HCEC 1CT (cell line): ENCODE data around the gene MIPEP.
"Not testable (repeated sequence)": the region's sequence is repeated elsewhere in the genome, so short reads cannot be mapped to it uniquely, and the experiment has no call there.

ENCODE experiments used
- DNase-seq: peaks from one replicate; pipeline ENCODE4 v3.0.0-alpha.2; 2017

MIPEP gene

DNA sequence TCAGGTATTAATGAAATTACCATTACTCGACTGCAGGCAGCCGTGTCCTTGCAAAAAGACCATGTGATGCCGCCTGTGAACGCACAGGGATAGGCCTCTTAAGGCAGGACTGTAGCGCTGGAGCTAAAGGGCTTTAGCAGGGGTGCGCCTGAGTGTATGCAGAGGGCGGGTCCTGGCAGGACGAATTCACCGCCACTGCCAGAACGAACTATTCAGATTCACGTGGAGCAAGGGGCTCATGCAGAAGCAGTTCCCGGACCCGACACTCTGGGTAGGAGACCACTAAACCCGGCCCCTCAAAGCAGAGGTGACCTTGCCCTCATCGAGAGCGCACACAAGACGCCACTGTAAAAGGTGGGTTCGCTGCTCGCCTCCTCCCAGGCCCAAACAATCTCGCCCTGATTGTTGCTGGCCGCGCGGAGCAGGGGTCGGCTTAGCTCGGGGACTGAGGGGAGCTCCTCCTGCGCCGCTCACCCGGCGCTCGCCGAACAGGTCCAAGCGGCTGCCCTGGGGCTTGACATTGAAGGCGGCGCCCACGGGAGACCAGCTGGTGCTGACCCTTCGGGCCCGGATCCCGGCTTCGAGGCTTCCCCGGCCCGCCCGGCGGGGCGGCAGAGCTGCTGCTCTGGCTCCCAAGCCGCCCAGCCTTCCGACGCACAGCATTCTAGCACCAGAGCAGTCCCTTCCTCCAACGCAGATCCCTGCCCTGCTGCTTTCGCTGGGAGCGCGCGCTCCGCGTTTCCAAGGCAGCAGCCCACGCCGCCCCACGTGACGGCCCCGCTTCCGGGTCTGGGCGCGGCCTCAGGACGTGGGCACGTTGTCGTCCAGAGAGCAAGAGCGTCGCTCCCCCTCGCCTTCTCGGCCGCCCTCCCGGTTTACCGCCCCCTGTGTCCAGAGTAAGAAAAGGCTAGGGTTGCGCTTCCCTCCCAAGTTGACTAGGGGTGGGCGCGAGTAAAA lies at the start of gene MIPEP:
Gene MIPEP, minus strand, starts transcription at position 743 of the 957 bp plus-strand sequence. Its CDS starts 80 bp downstream, at position 663.
- DNase-seq = peak; percentile 96

DNA sequence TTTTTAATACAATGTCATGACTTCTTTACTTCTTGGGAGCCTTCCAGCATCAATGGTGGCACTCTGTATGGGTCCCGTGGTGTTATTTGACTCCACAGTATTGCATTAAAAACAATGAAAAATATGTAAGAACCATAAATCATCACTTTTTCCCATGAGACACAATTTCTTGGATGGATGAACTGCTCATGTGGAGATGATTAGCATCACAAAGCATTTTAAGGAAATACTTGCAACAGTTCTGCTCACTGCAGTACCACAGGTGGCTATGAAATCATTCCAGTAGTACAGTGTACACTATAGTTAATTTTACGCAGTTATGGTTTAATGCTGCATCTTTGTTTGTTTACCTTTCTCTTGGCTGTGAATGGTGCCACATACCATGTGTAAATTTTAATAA lies 45.3 kb upstream of the MIPEP start:
- no peak for DNase-seq

GRCh38 chr13:23928985-23929384 lies 39.8 kb upstream of the MIPEP start:
- peak; percentile 87 for DNase-seq

DNA sequence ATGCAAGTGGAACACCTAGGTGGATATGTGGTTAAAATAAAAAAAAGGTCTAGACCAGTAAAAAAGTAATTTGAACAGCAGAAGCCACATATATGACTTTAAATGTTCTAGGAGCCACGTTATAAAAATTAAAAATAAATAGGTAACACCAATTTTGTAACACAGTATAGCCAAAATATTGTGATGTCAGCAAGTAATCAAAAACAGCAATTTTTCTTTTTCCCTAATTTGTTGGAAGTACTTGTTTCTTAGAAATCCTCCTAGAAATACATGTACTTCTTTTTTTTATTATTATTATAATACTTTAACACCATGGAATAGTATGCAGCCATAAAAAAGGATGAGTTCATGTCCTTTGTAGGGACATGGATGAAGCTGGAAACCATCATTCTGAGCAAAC lies 33.8 kb upstream of the MIPEP start:
- DNase-seq = no peak

GRCh38 chr13:23922005-23922932 lies 33.1 kb upstream of the MIPEP start:
- DNase-seq = no peak

DNA sequence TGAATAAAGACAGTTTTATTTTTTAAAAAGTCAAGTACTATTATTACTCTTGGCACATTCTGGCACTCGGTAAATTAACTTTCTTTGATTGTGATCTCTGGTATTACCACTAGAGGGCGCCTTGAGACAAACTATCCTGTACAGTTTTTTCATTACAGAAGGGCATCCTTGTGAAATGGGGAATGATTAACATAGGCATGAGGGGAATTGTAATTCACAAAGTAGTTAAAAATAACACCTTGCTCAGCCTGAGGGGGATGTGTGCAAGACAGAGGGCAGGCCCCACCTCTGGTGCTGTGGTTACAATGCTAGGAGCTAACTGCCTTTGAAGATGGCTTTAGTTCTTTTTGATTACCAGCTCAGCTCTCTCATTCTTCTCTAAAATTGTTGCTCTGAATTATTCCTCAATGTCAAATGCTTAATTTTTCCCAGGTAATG lies 32.3 kb upstream of the MIPEP start:
- peak; percentile 58 for DNase-seq

DNA sequence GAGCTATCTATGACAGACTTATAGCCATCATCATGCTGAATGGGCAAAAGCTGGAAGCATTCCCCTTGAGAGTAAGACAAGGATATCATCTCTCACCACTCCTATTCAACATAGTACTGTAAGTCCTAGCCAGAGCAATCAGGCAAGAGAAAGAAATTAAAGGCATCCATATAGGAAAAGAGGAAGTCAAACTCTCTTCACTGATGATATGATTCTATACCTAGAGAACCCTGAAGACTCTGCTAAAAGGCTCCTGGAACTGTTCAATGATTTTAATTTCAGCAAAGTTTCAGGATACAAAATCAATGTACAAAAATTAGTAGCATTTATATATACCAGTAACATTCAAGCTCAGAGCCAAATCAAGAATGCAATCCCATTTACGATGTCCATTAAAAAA lies 29.8 kb upstream of the MIPEP start:
- DNase-seq = no peak

DNA sequence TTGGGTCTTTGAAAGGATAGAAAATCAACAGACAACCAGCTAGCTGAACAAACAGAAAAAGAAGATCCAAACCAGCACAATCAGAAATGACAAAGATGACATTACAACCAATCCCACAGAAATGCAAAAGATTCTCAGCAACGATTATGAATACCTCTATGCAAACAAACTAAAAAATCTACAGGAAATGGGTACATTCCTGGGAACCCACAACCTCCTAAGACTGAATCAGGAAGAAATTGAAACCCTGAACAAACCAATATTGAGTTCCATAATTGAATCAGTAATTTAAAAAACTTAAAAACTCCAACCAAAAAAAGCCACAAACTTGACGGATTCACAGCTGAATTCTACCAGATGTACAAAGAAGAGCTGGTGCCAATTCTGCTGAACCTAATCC lies 29.0 kb upstream of the MIPEP start:
- peak; percentile 45 for DNase-seq

GRCh38 chr13:23915308-23915707 lies 26.1 kb upstream of the MIPEP start:
- no peak for DNase-seq

DNA sequence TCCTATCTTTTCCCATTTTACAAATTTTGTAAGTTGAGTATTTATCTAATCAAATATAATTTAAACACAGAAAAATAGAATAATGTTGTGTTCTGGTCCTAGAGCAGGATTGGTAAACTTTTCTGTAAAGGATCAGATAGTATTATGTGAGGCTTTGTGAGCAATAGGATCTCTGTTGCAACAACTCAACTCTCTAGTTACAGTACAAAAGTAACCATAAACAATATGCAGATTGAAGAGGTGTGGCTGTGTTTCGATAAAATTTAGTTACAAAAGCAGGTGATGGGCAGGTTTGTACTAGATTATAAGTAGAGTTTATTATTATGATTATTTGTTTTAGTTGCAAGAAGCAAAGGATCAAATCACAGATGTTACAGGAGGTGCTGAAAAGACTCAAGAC lies 23.3 kb upstream of the MIPEP start:
- DNase-seq = no peak

DNA sequence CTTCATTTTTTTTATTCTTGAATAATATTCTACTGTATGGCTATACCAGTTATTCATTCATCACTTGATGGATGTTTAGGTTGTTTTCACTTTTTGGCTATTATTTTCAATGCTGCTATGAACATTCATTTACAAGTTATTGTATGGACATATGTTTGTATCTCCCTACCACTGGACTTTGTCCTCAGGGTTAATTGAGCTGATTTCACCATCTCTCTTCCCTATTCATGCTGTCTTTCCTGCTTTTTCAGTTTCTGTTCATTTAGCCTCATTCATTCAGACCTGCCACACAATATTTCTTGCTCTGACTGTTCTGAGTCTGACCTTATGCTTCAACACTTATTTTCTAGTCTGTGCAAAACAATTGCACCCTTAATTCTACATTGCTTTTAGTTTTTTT lies 20.4 kb upstream of the MIPEP start:
- no peak for DNase-seq

- peak; percentile 48 for DNase-seq
Measured at GRCh38 chr13:23905766-23906165, 16.6 kb upstream of the MIPEP start.

- DNase-seq = no peak
Measured at GRCh38 chr13:23903906-23904280, 14.7 kb upstream of the MIPEP start.

GRCh38 chr13:23902975-23903905 lies 14.0 kb upstream of the MIPEP start:
- DNase-seq = no peak

GRCh38 chr13:23901365-23901764 lies 12.2 kb upstream of the MIPEP start:
- peak; percentile 60 for DNase-seq

DNA sequence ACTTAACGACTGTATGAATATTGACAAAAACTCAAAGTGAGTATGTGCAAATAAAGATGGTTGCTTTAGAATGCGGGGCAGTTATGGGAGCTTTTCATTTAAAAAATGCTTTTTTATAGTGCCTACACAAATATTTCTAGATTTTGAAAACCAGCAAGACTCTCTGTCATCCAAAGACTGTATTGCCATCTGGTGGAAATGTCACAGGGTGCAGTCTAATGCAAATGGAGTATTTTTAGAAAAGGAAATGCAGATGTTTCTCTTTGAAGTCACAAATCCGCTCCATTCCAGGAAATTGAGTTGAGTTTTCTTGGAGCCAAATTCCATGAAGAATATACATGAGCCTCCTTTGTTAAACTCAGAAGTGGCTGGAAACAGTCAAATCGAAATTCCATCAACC lies 10.4 kb upstream of the MIPEP start:
- peak; percentile 52 for DNase-seq

- peak; percentile 97 for DNase-seq
Measured at GRCh38 chr13:23898101-23898500, 8.9 kb upstream of the MIPEP start.

DNA sequence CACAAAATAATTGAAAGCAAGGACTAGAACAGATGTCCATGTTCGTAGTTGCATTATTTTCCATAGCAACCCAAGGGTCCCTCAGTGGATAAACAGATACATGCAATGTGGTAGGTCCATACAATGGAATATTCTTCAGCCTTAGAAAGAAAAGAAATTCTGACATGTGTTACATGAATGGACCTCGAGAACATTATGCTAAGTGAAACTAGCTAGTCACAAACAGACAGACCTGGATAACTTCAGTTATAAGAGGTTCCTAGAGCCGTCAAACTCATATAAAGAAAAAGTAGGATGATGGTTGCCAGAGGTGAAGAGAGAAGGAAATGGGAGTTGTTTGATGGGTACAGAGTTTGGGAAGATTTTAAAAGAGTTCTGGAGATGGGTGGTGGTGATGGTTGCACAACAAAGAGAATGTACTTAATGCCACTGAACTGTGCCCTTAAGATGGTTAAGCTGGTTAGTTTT lies 8.3 kb upstream of the MIPEP start, which contains the start of gene C1QTNF9B:
Gene C1QTNF9B, minus strand, starts transcription at position 51 of the 468 bp plus-strand sequence.
- not testable (repeated sequence) for DNase-seq

- not testable (repeated sequence) for DNase-seq
Measured at GRCh38 chr13:23894746-23895145, 5.5 kb upstream of the MIPEP start.

DNA sequence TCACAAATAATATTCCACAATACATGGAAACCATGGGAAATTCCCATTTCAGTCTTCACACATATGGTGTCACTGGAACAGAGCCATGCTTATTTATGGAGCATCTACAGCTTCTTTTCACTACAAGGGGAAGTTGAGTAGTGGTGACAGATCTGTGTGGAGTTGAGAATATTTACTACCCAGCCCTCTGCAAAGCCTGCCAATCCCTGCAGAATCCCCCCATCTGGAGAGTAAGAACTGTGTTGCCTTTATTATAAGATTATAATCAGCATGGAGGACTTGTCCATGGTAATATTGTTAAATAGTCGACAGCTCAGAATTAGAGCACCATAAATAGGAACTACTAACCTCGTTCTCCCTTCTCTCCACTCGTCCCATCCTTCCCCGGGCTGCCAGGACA lies 4.6 kb upstream of the MIPEP start:
- DNase-seq = not testable (repeated sequence)

DNA sequence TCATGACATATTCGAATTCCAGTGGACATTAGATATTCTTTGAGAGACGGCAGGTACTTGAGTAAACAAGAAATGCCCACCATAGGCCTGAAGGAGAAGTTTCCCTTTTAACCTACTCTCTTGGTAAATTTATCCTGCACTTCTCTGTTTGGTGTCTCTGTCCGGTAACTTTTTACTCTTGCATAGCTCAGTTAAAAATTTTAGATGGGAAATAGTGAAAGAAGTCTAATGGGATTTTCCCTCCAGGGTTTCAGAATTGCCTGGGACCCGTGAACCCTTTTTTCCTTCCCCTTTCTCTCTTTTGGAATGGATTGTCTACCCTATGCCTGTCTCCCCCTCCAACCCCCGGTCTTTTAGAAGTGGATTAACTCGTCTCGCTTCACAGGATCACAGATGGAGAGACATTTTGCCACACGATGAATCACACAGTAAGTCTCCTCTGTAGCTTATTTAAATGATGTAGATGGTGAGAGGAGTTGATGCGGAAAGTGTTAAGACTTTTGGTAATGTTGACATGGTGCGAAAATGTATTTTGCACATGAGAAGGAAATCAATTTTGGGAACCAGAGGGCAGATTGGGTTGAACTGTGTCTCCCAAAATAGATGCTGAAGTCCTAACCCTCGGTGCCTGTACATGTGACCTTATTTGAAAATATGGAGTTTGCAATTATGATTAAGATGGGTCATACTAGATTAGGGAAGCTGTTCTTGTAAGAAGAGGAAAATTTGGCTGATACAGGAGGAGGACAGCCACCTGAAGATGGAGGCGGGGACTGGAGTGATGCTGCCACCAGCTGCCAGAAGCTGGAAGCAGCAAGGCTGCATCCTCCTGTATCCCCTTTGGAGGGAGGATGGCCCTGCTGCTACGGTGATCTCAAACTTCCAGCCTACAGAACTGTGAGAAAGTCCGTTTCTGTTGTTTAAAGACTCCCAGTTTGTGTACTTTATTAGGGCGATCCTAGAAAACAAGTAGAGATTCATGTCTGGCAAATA lies 711 bp upstream of the MIPEP start:
- peak; percentile 26 for DNase-seq
